ENCODE results near the gene PDCD1LG2.

The PDCD1LG2 gene

GRCh38 chr9:5531101-5531882, 21.0 kb downstream of the PDCD1LG2 start:
- ATAC-seq = peak in 1 of 2 donors; percentile 60

GRCh38 chr9:5532306-5532705, 22.0 kb downstream of the PDCD1LG2 start:
- ATAC-seq = no peak

- ATAC-seq = no peak
Measured at GRCh38 chr9:5532790-5533189, 22.5 kb downstream of the PDCD1LG2 start.

- ATAC-seq = no peak
Measured at GRCh38 chr9:5536684-5537083, 26.4 kb downstream of the PDCD1LG2 start.

- ATAC-seq = no peak
Measured at GRCh38 chr9:5543875-5544702, 33.8 kb downstream of the PDCD1LG2 start.

GRCh38 chr9:5549658-5550650, 39.6 kb downstream of the PDCD1LG2 start:
- no peak for ATAC-seq

- no peak for ATAC-seq
Measured at GRCh38 chr9:5551368-5552150, 41.2 kb downstream of the PDCD1LG2 start.

- no peak for ATAC-seq
Measured at GRCh38 chr9:5552301-5552700, 42.0 kb downstream of the PDCD1LG2 start.

DNA sequence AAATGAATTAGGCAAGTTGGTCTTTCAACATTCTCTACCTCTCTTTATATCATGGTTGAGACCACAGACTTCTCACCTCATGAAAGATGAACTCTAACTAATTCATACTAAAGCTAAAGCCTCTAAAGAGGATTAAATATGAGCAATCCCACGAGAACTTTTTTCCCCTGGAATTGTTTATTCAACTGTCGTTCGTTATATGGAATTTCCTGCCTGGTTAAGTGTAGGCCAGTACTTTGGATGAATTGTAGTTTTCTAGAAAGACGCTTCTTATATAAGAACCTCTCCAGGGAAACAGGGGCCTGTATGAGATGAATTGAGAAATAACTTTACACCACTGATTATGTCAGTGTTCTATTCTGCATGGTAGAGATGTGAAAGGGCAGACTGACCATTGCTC, 42.9 kb downstream of the PDCD1LG2 start:
- no peak for ATAC-seq

DNA sequence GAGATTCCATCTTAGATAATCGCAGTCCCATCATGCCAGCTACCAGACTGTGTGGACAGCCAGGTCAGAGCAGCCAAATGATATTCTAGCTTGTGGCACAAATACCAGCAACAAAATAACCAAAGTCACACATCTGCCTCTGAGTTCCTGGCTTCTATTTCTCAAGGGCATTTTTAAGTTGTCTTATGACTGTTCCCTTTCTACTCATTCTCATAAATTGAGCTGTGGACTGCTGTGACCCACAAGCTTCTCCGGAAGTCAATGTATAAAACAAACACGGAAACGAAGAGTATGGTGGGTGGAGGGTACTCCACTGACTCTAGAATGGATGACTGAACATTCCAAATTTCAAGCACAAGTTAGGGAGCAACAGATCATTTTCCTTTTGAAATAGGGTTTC, 43.9 kb downstream of the PDCD1LG2 start:
- no peak for ATAC-seq

DNA sequence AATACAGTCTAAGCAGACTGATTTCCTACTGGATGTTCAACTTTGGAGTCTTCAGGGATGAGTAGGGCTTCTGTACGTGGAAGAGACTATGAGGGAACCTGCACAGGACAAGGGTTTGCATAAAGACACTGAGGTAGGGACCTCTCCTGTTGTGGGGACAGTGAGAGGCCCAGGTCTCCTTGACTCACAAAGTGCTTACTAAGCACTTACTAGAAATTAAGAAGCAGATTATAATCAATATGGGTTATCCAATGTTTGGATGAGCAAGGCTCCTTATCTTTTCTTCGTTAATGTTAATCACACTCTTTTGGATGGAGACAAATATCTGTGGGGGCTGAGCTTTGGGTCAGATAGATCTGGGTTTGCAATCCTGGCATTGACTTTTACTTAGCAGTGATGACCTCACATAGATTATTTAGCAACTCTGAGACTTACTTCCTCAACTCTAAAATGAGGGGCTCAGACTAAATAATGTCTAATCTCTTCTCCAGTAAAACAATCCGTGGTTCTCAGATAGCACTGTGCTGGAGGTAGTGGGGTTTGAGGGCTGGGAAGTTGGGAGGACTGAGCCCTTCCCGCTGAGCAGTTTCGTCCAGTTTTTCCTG, 45.9 kb downstream of the PDCD1LG2 start:
- ATAC-seq = no peak

DNA sequence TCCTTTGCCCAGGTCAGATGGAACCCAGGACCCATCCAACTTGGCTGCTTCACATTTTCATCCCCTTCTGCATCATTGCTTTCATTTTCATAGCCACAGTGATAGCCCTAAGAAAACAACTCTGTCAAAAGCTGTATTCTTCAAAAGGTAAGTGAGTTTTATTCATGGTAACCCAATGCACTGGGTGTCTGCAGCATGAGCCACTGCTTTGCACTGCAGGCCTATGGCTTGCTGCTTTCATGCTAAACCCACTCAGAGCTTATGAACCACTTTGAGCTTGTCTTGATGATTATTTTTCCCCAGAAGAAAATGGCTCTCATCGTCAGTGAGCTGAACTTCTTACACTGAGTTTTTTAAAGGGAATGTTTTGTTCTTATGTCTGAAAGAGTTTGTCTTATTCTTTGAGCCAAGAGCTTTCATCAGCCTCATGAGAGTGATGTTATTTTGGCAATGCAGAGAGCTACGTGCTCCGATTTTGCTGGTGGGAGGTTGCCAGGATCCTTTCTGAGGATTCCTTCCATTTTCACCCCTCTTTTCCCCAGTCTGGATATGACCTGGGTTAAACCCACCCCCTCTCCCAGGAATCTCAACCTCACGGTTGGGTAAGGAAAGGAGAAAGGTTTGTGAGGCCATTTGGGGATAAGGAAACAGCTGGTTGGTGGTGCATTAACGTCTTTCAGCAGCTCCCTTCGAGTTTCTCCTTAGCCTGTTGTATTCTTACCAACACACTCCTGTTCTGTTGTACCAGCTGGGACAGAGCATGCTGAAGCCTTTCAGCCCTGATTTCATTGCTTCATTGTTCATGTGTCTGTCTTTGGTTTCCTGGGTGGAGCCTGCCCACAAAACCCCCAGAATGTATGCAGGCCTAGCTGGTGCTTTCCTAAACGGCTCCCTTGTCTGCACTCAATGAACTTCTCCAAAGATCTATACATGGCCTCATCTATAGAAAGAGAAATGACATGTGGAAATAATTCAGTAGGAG, 47.6 kb downstream of the PDCD1LG2 start:
- ATAC-seq = peak; percentile 61 to 62

GRCh38 chr9:5559659-5560058, 49.3 kb downstream of the PDCD1LG2 start:
- ATAC-seq = no peak

DNA sequence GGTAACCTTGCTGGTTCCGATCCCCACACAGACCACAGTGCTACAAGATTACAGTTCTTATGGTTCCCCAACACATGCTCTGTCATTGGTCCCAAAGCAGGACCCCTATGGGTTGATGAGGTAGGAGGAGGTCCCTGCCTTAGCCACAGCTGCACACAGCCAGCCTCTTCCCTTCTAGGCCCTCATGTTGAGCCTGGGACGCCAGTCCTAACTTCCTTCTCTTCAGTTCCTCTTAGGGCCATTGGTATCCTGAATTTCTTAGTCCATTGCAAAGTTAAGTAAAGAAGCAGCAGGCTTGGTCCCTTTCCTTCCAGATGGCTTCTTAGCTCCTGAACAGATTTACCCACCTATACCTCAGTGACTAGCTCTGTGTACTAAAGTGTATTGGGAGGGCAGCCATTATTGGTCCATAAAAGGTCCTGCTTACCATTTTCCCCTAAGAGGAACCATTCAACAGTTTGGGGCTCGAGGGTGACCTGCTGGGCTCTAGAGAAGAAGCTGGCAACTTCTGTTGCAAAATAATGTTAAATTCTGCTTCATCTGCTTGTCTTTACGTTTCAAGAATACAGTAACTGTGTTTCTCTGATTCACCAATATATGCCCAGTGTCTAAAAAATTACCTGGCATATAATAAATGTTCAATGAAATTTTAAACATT, 50.2 kb downstream of the PDCD1LG2 start:
- ATAC-seq = no peak

- ATAC-seq = no peak
Measured at GRCh38 chr9:5561828-5562488, 51.6 kb downstream of the PDCD1LG2 start.

GRCh38 chr9:5562806-5563416, 52.6 kb downstream of the PDCD1LG2 start:
- ATAC-seq = peak in 1 of 2 donors; percentile 42

GRCh38 chr9:5563417-5563815, 53.1 kb downstream of the PDCD1LG2 start:
- ATAC-seq = no peak

DNA sequence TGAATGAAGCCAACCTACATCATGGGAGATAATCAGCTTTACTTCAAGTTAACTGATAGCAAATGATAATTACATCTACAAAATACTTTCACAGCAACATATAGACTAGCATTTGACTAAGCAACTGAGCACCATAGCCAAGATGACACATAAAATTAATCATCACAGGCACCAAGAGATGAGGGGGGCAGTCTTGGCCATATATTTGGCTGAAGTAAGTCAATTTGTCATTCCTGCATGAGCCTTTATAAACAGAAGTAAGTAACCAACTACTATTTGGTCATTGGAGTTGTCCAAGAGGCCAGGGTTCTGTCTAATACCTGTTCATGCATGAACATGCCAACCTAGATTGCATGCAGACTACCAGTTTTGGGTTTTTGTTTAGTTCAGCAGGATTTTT, 53.6 kb downstream of the PDCD1LG2 start:
- ATAC-seq = peak; percentile 36 to 46
